Measurements from ENCODE around the gene CHST15.
A peak's percentile ranks its signal among the peaks of the same experiment; 100 is the strongest.

The CHST15 gene

DNA sequence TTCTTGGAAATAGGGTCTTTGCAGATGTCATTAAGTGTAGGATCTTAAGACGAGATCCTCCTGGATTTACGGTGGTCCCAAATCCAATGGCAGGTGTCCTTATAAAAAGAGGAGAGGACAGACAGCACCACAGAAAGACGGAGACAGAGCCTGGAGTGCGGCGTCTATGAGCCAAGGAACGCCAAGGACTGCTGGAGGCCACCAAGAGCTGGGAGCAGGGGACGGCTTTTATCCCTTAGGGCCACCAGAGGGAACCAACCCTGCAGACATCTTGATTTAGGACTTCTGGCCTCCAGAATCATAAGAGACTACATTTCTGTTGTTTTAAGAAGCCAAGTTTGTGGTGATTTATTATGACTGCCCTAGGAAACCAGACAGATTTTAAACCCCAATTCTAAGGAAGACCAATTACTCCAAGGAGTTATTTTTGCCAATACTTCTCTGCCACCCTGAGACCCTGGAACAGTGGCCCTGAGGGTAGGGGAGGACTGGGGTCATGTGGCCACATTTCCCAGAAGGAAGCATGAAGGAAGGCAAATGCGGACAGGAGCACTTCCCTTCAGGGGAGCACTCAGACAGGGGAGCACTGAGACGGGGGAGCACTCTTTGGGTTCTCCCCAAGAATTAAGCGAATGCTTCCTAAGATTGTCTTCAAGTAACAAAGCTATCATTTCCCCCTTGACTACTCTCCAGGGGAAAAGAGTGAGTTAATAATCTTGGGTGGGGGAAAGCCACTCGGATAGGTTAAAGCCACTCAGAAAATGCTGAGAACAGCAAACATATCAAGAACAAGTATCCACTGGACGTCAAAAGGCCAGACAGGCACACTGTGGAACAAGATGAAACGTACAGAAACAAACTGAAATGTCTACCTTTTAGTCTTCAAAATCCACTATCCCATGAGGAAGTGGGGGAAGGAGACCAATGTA lies 67.5 kb downstream of the CHST15 start:
- DNase-seq, result peak; percentile 12

GRCh38 chr10:124025152-124025551 lies 68.2 kb downstream of the CHST15 start:
- no peak for DNase-seq

DNA sequence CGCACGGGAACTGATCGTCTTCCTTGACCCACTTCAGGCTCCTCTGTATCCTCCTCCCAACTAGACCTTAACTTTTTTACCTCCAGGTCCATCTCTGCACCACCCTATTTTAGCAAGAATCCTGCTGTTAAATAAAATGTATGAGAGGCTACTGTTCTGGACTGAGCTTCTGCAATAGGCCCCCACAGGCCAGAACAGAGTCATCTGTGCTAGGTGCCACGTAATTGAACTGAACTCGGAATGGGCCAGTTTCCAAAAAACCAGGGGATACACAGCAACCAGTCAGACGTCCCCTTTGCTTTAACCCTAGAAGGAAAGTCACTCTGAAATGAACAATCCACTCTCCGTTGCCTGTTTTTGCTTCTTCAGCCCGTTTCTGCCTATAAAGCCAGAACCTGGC lies 71.3 kb downstream of the CHST15 start:
- no peak for DNase-seq

- DNase-seq, result no peak
Measured at GRCh38 chr10:124020981-124021815, 72.2 kb downstream of the CHST15 start.

DNA sequence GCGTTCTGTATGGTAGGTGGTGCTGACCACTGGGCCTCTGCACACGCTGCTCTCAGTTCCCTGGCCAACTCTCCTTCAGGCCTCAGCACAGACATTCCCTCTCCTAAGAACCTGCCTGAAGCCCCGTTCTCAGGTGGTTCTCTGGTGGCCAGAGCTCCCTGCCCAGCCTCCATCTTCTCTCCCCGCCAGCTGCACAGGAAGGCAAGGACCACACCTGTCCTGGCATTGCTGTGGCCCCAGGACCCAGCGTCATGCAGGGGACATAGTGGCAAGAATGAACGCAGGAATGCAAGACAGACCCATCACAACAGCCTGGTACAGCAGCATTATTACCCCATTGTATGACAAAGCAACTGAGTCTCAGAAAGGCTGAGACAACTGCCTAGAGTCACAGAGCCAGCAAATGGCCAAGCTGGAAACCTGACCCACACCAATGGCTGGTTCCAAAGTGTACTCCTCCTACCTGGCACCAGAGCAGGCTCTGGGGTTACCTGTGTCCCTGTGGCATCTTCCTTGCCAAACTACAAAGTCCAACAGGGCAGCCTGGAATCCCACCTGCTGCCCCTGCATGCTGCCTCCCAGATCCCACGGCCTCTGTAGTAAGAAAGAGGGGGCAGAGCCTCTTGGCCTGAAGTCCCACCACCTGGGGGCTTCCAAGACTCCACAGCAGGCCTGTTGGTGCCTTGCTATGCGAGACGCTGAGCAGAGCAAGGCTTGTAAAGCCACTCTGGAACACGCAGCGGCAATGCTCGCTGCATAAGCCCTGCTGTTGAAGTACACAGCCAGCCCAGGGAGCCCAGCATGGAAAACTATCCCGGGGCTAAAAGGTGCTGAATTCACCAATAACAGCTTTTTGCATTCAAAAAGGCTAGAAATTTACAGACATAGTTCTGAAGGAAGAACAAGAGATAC lies 73.3 kb downstream of the CHST15 start:
- no peak for DNase-seq

DNA sequence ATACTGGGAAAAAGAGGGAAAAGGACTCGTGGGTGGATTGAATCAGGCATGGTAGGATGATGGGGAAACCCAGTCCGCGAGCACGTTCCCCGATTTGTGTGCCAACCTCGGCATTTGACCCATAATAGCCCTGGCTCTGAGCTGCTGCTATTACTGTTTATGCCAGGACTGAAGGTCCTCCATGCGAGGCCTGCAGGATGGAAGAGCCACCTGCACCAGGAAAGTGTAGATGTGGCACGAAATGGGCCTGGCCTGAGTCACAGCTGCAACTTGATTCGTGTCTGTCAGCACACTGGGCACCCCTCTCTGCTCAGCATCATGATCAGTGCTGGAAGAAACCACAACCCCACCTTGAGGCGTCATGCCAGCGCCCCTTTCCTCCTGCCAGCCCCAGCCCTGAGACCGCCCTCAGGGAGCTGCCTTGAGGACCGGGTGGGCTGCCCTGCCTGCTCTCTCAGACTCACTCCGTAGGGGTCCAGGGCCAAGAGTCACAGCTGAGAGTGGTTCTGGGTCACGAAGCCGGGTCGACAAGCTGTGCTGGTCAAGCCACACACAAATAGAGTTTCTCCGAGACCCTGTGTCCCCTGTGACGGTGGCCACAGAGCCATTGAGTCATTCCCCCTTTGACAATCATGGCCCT lies 74.4 kb downstream of the CHST15 start:
- no peak for DNase-seq

GRCh38 chr10:124017729-124018128 lies 75.7 kb downstream of the CHST15 start:
- DNase-seq, result no peak

GRCh38 chr10:124016804-124017375 lies 76.5 kb downstream of the CHST15 start:
- no peak for DNase-seq

GRCh38 chr10:124015991-124016390 lies 77.4 kb downstream of the CHST15 start:
- no peak for DNase-seq

DNA sequence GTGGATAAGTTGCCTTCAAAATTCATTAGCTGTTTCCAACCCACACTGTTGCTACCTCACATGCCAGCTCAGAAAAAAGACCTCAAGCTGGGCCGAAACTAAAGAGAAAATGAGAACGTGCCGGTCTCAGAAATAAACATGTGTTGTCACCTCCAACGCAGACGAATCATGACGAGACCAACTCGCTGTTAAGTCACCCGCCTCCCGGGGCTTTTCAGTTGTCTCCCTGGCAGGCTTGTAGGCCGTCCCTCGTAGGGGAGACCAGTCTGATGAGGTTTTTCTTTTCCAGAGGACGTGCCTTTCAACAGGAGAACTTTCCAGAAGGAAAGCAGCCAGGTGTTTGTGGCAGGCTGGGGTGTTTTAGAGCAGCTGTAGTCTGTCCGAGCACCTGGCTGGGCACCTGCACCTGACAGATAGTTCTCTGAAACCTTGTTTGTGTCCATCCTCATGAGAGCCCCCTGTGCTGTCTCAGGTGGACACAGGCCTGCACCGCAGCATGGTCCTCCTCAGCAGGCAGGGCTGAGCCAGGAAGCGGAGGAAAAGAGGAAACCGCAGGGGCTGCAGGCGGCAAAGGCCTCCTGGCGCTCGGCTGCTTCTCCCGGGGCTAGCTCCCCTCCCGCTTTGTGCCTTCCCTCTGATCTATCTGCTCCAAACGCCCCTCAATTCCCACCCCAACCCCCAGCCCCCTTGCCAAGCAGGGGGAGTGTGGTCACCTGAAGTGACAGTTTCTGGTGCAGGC lies 78.8 kb downstream of the CHST15 start:
- DNase-seq, result no peak

DNA sequence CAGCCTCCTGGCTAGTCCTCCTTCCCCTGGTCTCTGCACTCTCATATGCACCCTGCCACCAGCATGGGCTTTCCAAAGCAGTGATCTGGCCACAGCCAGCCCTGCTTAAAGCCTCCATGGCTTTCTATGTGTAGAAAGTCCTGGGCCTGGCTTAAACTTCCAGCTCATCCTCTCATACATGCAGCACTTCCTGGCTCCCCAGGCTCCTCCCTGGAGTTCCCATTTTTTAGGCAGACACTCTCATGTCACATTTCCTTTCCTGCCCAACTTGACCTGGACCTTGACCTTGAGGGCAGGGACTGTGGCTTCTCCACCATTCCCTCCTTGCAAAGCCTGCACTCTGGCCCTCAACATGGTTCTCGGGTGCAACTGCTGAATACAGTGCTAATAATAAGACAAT lies 79.5 kb downstream of the CHST15 start:
- no peak for DNase-seq

DNA sequence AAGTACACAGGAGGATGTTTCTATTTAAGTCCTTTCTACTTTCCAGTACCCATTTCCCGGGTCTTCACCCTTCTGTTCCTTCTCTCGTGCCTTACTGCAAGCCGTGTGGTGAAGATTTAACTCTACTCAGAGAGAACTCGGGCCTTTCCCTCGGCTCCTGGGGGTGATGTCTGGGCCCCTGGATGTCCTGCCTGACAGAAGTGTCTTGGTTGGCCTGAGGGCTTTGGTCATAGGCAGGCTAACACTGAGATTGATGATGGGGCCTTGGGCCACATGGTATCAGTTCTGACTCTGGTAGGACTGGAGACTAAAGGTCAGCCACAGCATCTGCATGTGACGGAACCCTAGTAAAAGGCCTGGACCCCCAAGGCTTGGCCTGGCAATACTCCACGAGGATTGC lies 80.4 kb downstream of the CHST15 start:
- no peak for DNase-seq

- DNase-seq, result no peak
Measured at GRCh38 chr10:124012583-124012982, 80.8 kb downstream of the CHST15 start.

DNA sequence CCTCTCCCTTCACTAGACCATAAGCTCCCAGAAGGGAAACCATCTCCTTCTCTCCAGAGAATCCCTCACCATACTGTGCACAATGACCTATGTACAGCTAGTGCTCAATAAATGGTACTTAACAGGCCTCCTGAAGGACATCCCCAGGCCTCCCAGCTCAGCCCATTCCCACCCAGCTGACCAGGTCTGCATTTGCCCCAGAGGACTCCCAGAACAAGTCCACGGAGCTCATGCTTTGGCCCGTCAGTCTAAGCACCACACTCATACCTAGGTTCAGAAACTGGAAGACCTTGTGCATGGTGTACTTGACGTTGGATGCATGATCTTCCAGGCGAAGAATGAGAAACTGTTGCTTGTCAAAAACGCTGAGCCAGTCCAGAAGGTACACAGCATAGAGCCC lies 81.3 kb downstream of the CHST15 start:
- DNase-seq, result no peak

- no peak for DNase-seq
Measured at GRCh38 chr10:124011464-124011863, 81.9 kb downstream of the CHST15 start.

- no peak for DNase-seq
Measured at GRCh38 chr10:124010563-124011131, 82.8 kb downstream of the CHST15 start.

- DNase-seq, result no peak
Measured at GRCh38 chr10:124010024-124010423, 83.4 kb downstream of the CHST15 start.

DNA sequence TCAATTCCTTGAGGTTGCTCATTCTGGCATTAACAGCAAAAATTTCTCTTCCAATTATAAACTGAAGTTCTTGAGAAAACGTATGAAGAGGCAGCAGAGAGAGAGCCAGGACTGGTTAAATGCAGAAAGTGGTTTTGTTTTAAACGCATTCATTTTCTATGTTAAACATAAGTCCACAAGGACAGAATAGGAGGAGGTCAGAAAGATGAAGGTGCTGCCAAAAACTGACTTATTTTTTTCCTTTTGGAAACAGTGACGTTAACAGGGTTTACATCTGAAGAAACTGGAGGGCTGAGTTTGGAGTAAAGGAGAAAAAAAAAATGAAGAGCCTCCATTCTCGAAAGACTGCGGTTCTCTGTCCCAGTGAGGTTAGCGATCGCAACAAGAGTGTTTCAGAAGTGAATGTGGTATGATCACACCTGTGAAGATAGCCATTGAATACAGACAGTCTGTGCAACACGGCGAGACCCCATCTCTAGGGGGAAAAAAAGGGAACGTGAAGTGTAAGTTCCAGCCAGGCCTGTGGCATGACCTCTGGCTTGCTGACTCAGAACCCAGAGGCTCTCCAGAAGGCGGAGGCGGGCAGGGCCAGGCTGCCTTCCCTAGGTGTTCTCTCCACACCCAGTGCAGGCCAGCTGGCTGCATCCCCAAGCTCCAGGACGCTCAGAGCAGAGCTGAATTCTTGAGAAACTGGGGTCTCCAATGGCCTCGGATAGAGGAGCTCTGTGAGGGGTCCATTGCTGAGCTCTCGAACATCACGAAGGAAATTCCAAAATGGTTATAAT lies 84.0 kb downstream of the CHST15 start:
- DNase-seq, result no peak

GRCh38 chr10:124008681-124009080 lies 84.7 kb downstream of the CHST15 start:
- no peak for DNase-seq

- no peak for DNase-seq
Measured at GRCh38 chr10:124008187-124008586, 85.2 kb downstream of the CHST15 start.

Data from CD4-positive, alpha-beta T cell treated with Interleukin-10 for 1 hour (primary cell).